ENCODE data around the gene PRG2. TPM values are rescaled to one million over a fixed set of nuclear protein-coding genes. Genes with fewer than 3 reads are reported as not detected.
"Not testable (repeated sequence)": the region's sequence is repeated elsewhere in the genome, so short reads cannot be mapped to it uniquely, and the experiment has no call there.

The PRG2 gene
- total RNA-seq, 1 donor from 2014 or later, result not detected

- intact Hi-C loops (cut with DNase I), result no loop called here
- no peak for DNase-seq (ENCODE audit: low spot score)
- ATAC-seq, result no peak
Measured at GRCh38 chr11:57422669-57423068, 32.2 kb upstream of the PRG2 start.

- DNase-seq (ENCODE audit: low spot score) (no peak), ATAC-seq (no peak)
- intact Hi-C loops (cut with DNase I), result no loop called here
Measured at GRCh38 chr11:57421805-57422204, 31.4 kb upstream of the PRG2 start.

GRCh38 chr11:57421066-57421465 lies 30.6 kb upstream of the PRG2 start:
- ATAC-seq, result no peak
- no peak for DNase-seq (ENCODE audit: low spot score)
- intact Hi-C loops (cut with DNase I), result no loop called here

GRCh38 chr11:57419146-57419545 lies 28.7 kb upstream of the PRG2 start:
- intact Hi-C loops (cut with DNase I), result no loop called here
- ATAC-seq, result no peak
- DNase-seq (ENCODE audit: low spot score), result no peak

GRCh38 chr11:57418131-57418530 lies 27.7 kb upstream of the PRG2 start:
- DNase-seq (ENCODE audit: low spot score) (no peak), ATAC-seq (no peak)
- intact Hi-C loops (cut with DNase I), result no loop called here

- ATAC-seq (peak; percentile 58), DNase-seq (ENCODE audit: low spot score) (no peak)
- intact Hi-C loops (cut with DNase I), result no loop called here
Measured at GRCh38 chr11:57417056-57417455, 26.6 kb upstream of the PRG2 start.

- DNase-seq (ENCODE audit: low spot score), result no peak
- intact Hi-C loops (cut with DNase I), result no loop called here
- no peak for ATAC-seq
Measured at GRCh38 chr11:57416436-57416835, 26.0 kb upstream of the PRG2 start.

- intact Hi-C loops (cut with DNase I), result loop anchor here (1.0 kb wide), 1 partner anchor 38 kb away; no protein-coding TSS in a partner anchor
- no peak for ATAC-seq
- no peak for DNase-seq (ENCODE audit: low spot score)
Measured at GRCh38 chr11:57414612-57415212, 24.3 kb upstream of the PRG2 start.

GRCh38 chr11:57413681-57414080 lies 23.2 kb upstream of the PRG2 start:
- DNase-seq (ENCODE audit: low spot score) (no peak), ATAC-seq (no peak)
- intact Hi-C loops (cut with DNase I), result loop anchor here (1.0 kb wide), 1 partner anchor 37 kb away; no protein-coding TSS in a partner anchor

- DNase-seq (ENCODE audit: low spot score) (no peak), ATAC-seq (no peak)
- intact Hi-C loops (cut with DNase I), result no loop called here
Measured at GRCh38 chr11:57410287-57410686, 19.8 kb upstream of the PRG2 start.

GRCh38 chr11:57409321-57410100 lies 19.1 kb upstream of the PRG2 start:
- intact Hi-C loops (cut with DNase I), result no loop called here
- ATAC-seq (no peak), DNase-seq (ENCODE audit: low spot score) (no peak)

GRCh38 chr11:57408771-57409170 lies 18.3 kb upstream of the PRG2 start:
- intact Hi-C loops (cut with DNase I), result no loop called here
- ATAC-seq (no peak), DNase-seq (ENCODE audit: low spot score) (no peak)

- intact Hi-C loops (cut with DNase I), result no loop called here
- ATAC-seq, result no peak
- DNase-seq (ENCODE audit: low spot score), result no peak
Measured at GRCh38 chr11:57407941-57408475, 17.6 kb upstream of the PRG2 start.

- intact Hi-C loops (cut with DNase I), result no loop called here
- ATAC-seq, result peak; percentile 56
- DNase-seq (ENCODE audit: low spot score), result no peak
Measured at GRCh38 chr11:57407010-57407920, 16.8 kb upstream of the PRG2 start.

GRCh38 chr11:57406337-57406904 lies 16.0 kb upstream of the PRG2 start:
- no peak for DNase-seq (ENCODE audit: low spot score)

GRCh38 chr11:57405271-57405860 lies 14.9 kb upstream of the PRG2 start:
- DNase-seq (ENCODE audit: low spot score) (no peak), ATAC-seq (no peak)
- intact Hi-C loops (cut with DNase I), result no loop called here

More at GRCh38 chr11:57406337-57406904, 16.0 kb upstream of the PRG2 start:
- peak; percentile 46 for ATAC-seq
- intact Hi-C loops (cut with DNase I), result no loop called here

GRCh38 chr11:57403802-57404147 lies 13.3 kb upstream of the PRG2 start:
- ATAC-seq (no peak), DNase-seq (ENCODE audit: low spot score) (no peak)
- intact Hi-C loops (cut with DNase I), result no loop called here

GRCh38 chr11:57403003-57403801 lies 12.8 kb upstream of the PRG2 start:
- intact Hi-C loops (cut with DNase I); DNase-seq (ENCODE audit: low spot score); ATAC-seq: not testable (repeated sequence)

All from sciatic nerve (tissue), 2 donors.